Activated T-cell treated with anti-CD3 and anti-CD28 coated beads, Interleukin-2, amount 50 U/mL, for 24 hours (primary cell): ENCODE measurements around the gene RNF148.
"Not testable (repeated sequence)": the region's sequence is repeated elsewhere in the genome, so short reads cannot be mapped to it uniquely, and the experiment has no call there.

Experiments
- DNase-seq: peaks from one replicate; pipeline ENCODE4 v3.0.0-alpha.2; 2020
- H3K27ac Mint-ChIP-seq: 2 replicates; pipeline ENCODE4 v1.8.0; 2020; ENCODE audit warnings: mild to moderate bottlenecking, mixed read lengths
- H3K27me3 Mint-ChIP-seq: 2 replicates; pipeline ENCODE4 v1.8.0; 2020; ENCODE audit warnings: mixed read lengths
- H3K36me3 Mint-ChIP-seq: 2 replicates; pipeline ENCODE4 v1.8.0; 2020; ENCODE audit warnings: low read depth, mixed read lengths
- H3K4me1 Mint-ChIP-seq: 2 replicates; pipeline ENCODE4 v1.8.0; 2020; ENCODE audit warnings: low read depth, mixed read lengths
- H3K4me3 Mint-ChIP-seq: 2 replicates; pipeline ENCODE4 v1.8.0; 2020; ENCODE audit warnings: mild to moderate bottlenecking, moderate library complexity, mixed read lengths
- H3K9me3 Mint-ChIP-seq: 2 replicates; pipeline ENCODE4 v1.8.0; 2020; ENCODE audit warnings: mixed read lengths

The RNF148 gene

DNA sequence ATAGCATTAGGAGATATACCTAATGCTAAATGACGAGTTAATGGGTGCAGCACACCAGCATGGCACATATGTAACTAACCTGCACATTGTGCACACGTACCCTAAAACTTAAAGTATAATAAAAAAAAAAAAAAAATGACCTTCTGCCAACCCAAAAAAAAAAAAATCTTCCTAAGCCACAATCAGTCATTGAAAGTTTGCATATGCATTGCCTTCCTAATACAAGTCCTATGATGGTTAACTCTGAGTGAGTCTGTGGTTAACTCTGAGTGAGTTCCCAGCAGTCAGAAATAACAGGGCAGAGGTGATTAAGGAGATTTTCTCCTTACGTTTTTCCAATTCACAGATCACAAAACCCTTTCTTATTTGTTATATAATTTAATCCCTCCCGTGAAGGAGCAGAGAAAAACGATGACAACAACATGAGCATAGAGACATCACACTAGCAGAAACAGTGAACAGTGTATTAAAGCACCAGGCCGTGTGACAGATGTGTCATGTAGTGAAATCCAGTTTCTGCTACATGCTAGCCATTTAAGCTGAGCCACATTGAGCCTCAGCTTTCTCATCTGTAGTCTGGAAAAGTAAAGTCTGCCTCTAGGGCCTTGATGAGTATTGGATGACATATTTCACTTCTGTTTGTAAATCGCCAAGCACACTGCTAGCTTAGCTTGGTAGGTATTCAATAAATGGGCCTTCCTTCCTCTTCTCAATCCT is 7.4 kb upstream of the RNF148 start:
- Mint-ChIP-seq H3K27ac (no peak overlapping the region), H3K4me1 (no peaks in the 10 kb centered on the region), H3K36me3 (no peaks in the 10 kb centered on the region), H3K9me3 (peaks cover 3% of the 10 kb centered on the region), H3K27me3 (no peaks in the 10 kb centered on the region), H3K4me3 (no peak overlapping the region)
- DNase-seq, result no peak

- no peak for DNase-seq
- Mint-ChIP-seq H3K4me1 (no peaks in the 10 kb centered on the region), H3K9me3 (peaks cover 12% of the 10 kb centered on the region), H3K27ac (no peak overlapping the region), H3K4me3 (no peak overlapping the region), H3K27me3 (no peaks in the 10 kb centered on the region), H3K36me3 (no peaks in the 10 kb centered on the region)
Observed at GRCh38 chr7:122706836-122707235, 4.1 kb upstream of the RNF148 start.

DNA sequence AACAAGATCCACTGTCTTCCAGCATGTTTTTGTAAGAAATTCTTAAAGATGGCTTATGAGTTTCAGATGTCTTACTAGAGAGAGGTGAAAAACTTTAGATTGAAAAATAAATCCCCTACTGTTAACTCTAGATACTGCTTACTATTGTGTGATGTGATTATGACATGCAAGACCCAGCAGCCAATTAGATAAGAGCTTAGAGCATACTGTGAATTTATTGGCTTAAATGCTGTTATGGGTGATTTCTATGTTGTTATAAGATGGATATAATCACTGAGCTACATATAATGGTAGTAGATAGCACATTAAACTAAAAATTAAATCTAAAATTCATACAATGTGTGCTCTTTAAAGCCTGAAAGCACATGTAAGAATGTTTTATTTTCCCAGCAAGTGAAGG is 3.7 kb downstream of the RNF148 start, which contains the start of gene RNF133:
Gene RNF133, minus strand, starts transcription at position 101 of the 400 bp plus-strand sequence. CDS start 199 bp downstream, outside the sequence.
- DNase-seq, result no peak
- H3K4me1 Mint-ChIP-seq, result no peaks in the 10 kb centered on the region
- no peaks in the 10 kb centered on the region for H3K36me3 Mint-ChIP-seq
- H3K9me3 Mint-ChIP-seq, result peaks cover 18% of the 10 kb centered on the region
- no peaks in the 10 kb centered on the region for H3K27me3 Mint-ChIP-seq
- H3K27ac Mint-ChIP-seq, result no peak within 1 kb of the TSS
- H3K4me3 Mint-ChIP-seq, result no peak within 1 kb of the TSS

DNA sequence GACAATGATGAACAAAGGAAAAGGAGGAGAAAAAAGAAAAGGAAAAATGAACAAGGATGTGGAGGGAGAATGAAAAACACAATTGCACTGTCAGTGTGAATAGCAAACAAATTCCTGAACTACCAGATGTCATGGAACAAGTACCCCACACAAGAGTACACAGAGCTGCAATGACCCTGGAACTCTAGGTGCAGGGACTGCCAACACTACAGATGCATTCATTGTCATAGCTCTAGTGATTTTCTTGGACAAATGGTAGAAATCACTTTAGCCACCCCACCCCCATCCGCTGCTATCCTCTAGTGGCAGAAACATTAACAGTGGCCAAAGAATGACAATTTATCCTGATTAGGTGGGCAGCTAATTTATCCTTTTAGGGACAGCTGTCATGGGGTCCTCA is 6.9 kb downstream of the RNF148 start:
- Mint-ChIP-seq H3K4me1 (no peaks in the 10 kb centered on the region), H3K27ac (no peak overlapping the region), H3K4me3 (no peak overlapping the region), H3K9me3 (peaks cover 16% of the 10 kb centered on the region), H3K36me3 (no peaks in the 10 kb centered on the region), H3K27me3 (no peaks in the 10 kb centered on the region)
- no peak for DNase-seq

- Mint-ChIP-seq H3K9me3 (peaks cover 15% of the 10 kb centered on the region), H3K4me1 (no peaks in the 10 kb centered on the region), H3K27me3 (no peaks in the 10 kb centered on the region), H3K4me3 (no peak overlapping the region), H3K27ac (no peak overlapping the region), H3K36me3 (no peaks in the 10 kb centered on the region)
- DNase-seq, result no peak
Observed at GRCh38 chr7:122694697-122695096, 8.0 kb downstream of the RNF148 start.

- no peak overlapping the region for H3K4me3 Mint-ChIP-seq
- no peak overlapping the region for H3K27ac Mint-ChIP-seq
- no peaks in the 10 kb centered on the region for H3K36me3 Mint-ChIP-seq
- DNase-seq, result no peak
- H3K27me3 Mint-ChIP-seq, result no peaks in the 10 kb centered on the region
- H3K9me3 Mint-ChIP-seq, result peaks cover 11% of the 10 kb centered on the region
- no peaks in the 10 kb centered on the region for H3K4me1 Mint-ChIP-seq
Observed at GRCh38 chr7:122692769-122693309, 9.9 kb downstream of the RNF148 start.

- DNase-seq, result no peak
- Mint-ChIP-seq H3K36me3 (no peaks in the 10 kb centered on the region), H3K4me1 (no peaks in the 10 kb centered on the region), H3K27me3 (no peaks in the 10 kb centered on the region), H3K9me3 (peaks cover 11% of the 10 kb centered on the region), H3K27ac (no peak overlapping the region), H3K4me3 (no peak overlapping the region)
Observed at GRCh38 chr7:122691569-122692235, 11.0 kb downstream of the RNF148 start.

DNA sequence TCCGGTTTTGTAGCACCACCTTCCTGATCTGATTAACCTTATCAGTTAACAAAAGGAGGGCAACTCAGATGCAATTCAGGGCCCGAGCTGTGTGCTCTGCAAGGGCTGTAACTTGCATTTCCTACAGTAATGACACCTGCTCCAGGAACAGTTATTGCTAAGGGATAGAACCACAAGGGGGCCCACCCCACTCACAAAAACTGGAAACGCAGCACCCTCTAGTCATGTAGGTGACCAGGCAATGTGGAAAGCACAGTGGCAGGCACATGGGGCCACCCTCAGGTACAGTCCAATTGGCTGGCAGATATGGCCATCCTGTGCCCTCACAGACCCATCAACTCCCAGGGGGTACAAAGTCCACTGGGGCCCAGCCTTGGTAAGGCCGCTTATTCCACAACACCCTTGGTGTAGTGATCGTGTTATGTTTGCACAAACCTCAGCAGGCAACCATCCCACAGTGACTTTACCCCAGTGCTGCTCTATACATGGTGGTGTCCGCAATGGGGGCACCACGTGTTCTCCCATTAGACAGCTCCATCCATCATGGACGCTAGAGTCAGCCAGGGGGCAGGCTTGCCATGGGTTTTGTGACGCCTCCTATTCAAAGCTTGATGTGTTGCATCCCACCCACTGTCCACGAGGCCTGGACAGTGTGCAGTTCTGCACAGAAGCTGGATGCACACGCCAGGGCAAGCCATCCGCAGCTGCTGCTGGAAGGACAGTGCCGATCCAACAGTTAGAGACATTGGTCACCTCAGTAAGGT is 13.2 kb downstream of the RNF148 start:
- Mint-ChIP-seq H3K4me3 (no peak overlapping the region), H3K4me1 (no peaks in the 10 kb centered on the region), H3K36me3 (no peaks in the 10 kb centered on the region), H3K27ac (no peak overlapping the region), H3K27me3 (no peaks in the 10 kb centered on the region), H3K9me3 (peaks cover 11% of the 10 kb centered on the region)
- DNase-seq, result no peak

DNA sequence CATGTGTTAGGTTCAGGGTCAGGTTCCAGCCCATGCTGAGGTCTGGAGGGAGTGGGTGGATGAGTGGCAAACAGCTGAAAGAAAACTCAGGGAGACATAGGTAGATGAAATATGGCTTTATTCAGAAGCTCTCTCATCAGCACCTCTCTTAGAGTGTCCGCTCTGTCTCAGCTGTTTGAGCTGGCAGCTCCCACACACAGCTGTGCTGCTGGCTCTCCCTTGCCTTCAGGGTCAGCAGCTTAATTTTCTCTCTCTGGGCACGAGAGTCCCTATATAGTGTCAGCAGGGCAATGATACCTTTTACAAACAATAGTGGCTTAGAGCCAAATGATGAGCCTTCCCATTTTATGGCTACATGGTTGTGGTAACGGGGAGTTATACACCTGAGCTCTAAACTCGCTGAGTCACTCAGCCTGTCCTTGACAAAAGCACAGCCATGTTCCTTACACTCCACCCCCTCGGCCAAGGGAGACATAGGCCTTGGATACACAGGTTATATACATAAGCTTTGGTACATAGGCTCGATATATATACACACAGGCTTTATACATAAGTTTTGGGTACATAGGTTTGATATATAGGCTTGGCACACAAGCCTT is 14.2 kb downstream of the RNF148 start:
- H3K4me3 Mint-ChIP-seq, result no peak overlapping the region
- no peaks in the 10 kb centered on the region for H3K4me1 Mint-ChIP-seq
- no peak for DNase-seq

DNA sequence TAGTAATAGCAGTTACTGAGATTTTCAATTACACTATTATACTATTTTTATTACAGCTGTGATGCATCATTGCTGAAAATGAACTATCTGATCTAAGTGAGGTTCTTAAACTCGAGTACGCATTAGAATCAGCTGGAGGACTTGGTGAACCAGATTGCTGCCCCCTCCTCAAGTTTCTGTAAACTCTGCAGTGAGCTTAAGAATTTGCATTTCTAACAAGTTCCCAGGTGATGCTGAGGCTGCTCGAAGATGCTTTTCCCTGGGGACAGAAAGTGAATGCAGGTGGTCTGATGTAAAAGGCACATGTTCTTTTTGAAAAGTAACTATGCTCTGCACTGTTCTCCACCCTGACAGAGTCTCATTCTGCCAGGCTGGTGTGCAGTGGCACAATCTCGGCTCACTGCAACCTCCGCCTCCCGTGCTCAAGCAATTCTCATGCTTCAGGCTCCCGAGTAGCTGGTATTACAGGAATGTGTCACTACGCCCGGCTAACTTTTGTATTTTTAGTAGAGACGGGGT is 16.3 kb downstream of the RNF148 start:
- no peak for DNase-seq
- Mint-ChIP-seq H3K9me3 (peaks cover 8% of the 10 kb centered on the region), H3K36me3 (no peaks in the 10 kb centered on the region), H3K4me3 (no peak overlapping the region), H3K4me1 (no peaks in the 10 kb centered on the region), H3K27ac (no peak overlapping the region), H3K27me3 (no peaks in the 10 kb centered on the region)

More for the DNA sequence above, 14.2 kb downstream of the RNF148 start:
- Mint-ChIP-seq H3K36me3 (no peaks in the 10 kb centered on the region), H3K9me3 (peaks cover 11% of the 10 kb centered on the region), H3K27ac (no peak overlapping the region), H3K27me3 (no peaks in the 10 kb centered on the region)

DNA sequence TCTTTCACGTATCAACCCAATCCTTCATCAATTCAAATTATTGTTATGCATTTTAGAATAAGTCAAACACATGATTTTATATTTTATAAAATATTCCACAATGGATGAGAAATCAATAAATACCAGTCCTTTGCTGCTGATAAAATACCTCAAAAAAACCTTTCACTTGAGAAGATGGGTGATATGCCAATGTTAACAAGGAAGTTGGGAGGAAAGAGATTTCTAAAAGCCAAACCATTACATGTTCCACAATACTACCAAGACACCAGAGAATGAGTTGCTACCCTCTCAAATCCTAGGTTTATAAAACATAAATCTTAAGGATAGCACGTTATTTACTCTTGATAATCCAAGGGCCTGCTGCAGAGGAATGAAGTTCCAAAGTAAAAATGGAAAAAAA is 18.2 kb downstream of the RNF148 start:
- peaks cover 3% of the 10 kb centered on the region for H3K9me3 Mint-ChIP-seq
- H3K27me3 Mint-ChIP-seq, result no peaks in the 10 kb centered on the region
- no peak overlapping the region for H3K4me3 Mint-ChIP-seq
- DNase-seq, result no peak
- H3K36me3 Mint-ChIP-seq, result no peaks in the 10 kb centered on the region
- no peaks in the 10 kb centered on the region for H3K4me1 Mint-ChIP-seq
- no peak overlapping the region for H3K27ac Mint-ChIP-seq

GRCh38 chr7:122682815-122683550 is 19.7 kb downstream of the RNF148 start:
- no peaks in the 10 kb centered on the region for H3K4me1 Mint-ChIP-seq
- no peaks in the 10 kb centered on the region for H3K27me3 Mint-ChIP-seq
- peaks cover 13% of the 10 kb centered on the region for H3K9me3 Mint-ChIP-seq
- H3K27ac Mint-ChIP-seq, result no peak overlapping the region
- DNase-seq, result no peak
- no peak overlapping the region for H3K4me3 Mint-ChIP-seq
- H3K36me3 Mint-ChIP-seq, result no peaks in the 10 kb centered on the region

- not testable (repeated sequence) for H3K4me3 Mint-ChIP-seq, H3K4me1 Mint-ChIP-seq, DNase-seq, H3K27me3 Mint-ChIP-seq, H3K27ac Mint-ChIP-seq, H3K36me3 Mint-ChIP-seq
- peaks cover 16% of the 10 kb centered on the region for H3K9me3 Mint-ChIP-seq
Observed at GRCh38 chr7:122681186-122681585, 21.5 kb downstream of the RNF148 start.

DNA sequence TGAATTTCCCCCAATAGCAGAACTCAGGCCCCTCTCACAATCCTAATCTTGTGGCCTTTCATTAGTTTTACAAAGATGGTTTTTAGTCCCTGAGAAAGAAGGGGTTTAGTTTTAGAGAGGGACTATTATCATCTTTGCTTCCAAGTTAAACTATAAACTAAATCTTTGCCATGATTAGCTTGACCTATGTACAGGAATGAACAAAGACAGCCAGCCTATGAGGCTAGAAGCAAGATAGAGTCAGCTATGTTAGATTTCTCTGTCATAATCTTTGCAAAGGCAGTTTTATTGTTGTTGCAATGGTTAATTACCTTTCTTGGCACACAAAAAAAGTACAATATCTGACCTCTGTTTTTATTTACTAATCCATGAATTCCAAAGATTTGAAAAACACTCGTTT is 22.9 kb downstream of the RNF148 start:
- peaks cover 16% of the 10 kb centered on the region for H3K9me3 Mint-ChIP-seq
- no peaks in the 10 kb centered on the region for H3K36me3 Mint-ChIP-seq
- H3K27ac Mint-ChIP-seq, result no peak overlapping the region
- no peak for DNase-seq
- no peaks in the 10 kb centered on the region for H3K27me3 Mint-ChIP-seq
- H3K4me3 Mint-ChIP-seq, result no peak overlapping the region
- H3K4me1 Mint-ChIP-seq, result no peaks in the 10 kb centered on the region
